ENCODE data around the gene KRT222.

DNA sequence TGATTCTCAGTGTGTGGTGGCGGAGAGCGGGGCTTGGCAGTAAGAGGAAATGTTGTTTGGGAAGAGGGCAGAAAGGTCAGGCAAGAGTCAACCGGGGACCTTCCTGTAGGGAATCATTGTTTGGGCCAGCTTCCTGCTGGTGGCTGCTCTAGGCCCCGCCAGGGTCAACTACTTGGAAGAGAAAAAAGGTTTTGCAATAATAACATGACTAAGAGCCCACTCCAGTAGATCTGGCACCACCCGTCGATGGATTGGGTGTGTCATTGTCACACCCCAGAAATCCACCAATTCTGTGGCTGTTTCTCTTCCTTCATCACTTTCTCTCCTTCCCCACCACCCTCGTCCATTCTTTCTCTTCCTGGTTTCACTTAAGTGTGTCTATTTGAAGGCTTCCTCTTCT is 42.8 kb upstream of the KRT222 start:
- TF ChIP-seq, protein P1, sequence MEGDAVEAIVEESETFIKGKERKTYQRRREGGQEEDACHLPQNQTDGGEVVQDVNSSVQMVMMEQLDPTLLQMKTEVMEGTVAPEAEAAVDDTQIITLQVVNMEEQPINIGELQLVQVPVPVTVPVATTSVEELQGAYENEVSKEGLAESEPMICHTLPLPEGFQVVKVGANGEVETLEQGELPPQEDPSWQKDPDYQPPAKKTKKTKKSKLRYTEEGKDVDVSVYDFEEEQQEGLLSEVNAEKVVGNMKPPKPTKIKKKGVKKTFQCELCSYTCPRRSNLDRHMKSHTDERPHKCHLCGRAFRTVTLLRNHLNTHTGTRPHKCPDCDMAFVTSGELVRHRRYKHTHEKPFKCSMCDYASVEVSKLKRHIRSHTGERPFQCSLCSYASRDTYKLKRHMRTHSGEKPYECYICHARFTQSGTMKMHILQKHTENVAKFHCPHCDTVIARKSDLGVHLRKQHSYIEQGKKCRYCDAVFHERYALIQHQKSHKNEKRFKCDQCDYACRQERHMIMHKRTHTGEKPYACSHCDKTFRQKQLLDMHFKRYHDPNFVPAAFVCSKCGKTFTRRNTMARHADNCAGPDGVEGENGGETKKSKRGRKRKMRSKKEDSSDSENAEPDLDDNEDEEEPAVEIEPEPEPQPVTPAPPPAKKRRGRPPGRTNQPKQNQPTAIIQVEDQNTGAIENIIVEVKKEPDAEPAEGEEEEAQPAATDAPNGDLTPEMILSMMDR (IDR thresholded peaks at IDR 0.05), result no peak
- no peak for TF ChIP-seq ZFX (IDR thresholded peaks at IDR 0.05; ENCODE audit: borderline replicate concordance)

Data from 22Rv1 (cell line).